Upper lobe of right lung (tissue), 1 donor: ENCODE results near the gene LRCH4. TPM values are rescaled to one million over a fixed set of nuclear protein-coding genes. Genes with fewer than 3 reads are reported as not detected.
A peak's percentile ranks its signal among the peaks of the same experiment; 100 is the strongest.
"Not testable (repeated sequence)": the region's sequence is repeated elsewhere in the genome, so short reads cannot be mapped to it uniquely, and the experiment has no call there.

Source experiments
- ATAC-seq: fragments of 200-7000 bp; cut with Tn5 transposase; one replicate; pipeline ENCODE4 v1.9.1; 2020; ENCODE audit warnings: mild to moderate bottlenecking, moderate library complexity
- DNase-seq: peaks from one replicate; pipeline ENCODE4 v3.0.0-alpha.2; 2020
- H3K27ac ChIP-seq: fragments of 200-600 bp; one replicate; pipeline ENCODE4 v1.8.0; 2022
- H3K27me3 ChIP-seq: fragments of 200-600 bp; one replicate; pipeline ENCODE4 v1.8.0; 2022; ENCODE audit warnings: mild to moderate bottlenecking
- H3K36me3 ChIP-seq: fragments of 200-600 bp; one replicate; pipeline ENCODE4 v1.8.0; 2022
- H3K4me1 ChIP-seq: fragments of 200-600 bp; one replicate; pipeline ENCODE4 v1.8.0; 2022
- H3K4me3 ChIP-seq: fragments of 200-600 bp; one replicate; pipeline ENCODE4 v1.8.0; 2022; ENCODE audit warnings: mild to moderate bottlenecking
- H3K9me3 ChIP-seq: fragments of 200-600 bp; one replicate; pipeline ENCODE4 v1.8.0; 2022
- CTCF ChIP-seq: fragments of 200-600 bp; IDR thresholded peaks from one replicate; pipeline ENCODE4 v1.8.0; 2022; ENCODE audit warnings: antibody characterized with exemption
- intact Hi-C: fragments of 100-400 bp; cut with DNase I; formaldehyde crosslinking; loops from one replicate; pipeline ENCODE4 v1.11.0; 2022
- total RNA-seq: library from RNA; stranded (reverse); fragmentation: NEBNext Ultra II Directional; extraction: Animal tissue kit (Norgen Biotek cat#: 25700); gene quantifications from one replicate; pipeline ENCODE4 v1.2.1, GENCODE V29; 2021
- donor health status: DM: no; HTN: yes; CAD: no; lungs with severe emphysema.

The LRCH4 gene
- total RNA-seq, 1 donor from 2014 or later = 88.0 TPM

GRCh38 chr7:100565133-100565571 is 20.8 kb downstream of the LRCH4 start:
- DNase-seq (no peak), ATAC-seq (no peak)
- H3K4me1 ChIP-seq = peaks cover 10% of the 10 kb centered on the region
- no peak overlapping the region for H3K4me3 ChIP-seq
- TF ChIP-seq CTCF = no peak
- H3K27me3 ChIP-seq = no peaks in the 10 kb centered on the region
- H3K27ac ChIP-seq = no peak overlapping the region
- H3K36me3 ChIP-seq = peaks cover 13% of the 10 kb centered on the region
- no peaks in the 10 kb centered on the region for H3K9me3 ChIP-seq
- intact Hi-C loops = loop anchor here (10.0 kb wide), 1 partner anchor 120 kb away; no protein-coding TSS in a partner anchor

GRCh38 chr7:100564405-100564804 is 21.5 kb downstream of the LRCH4 start:
- intact Hi-C loops = loop anchor here (5.0 to 10.0 kb wide), 2 partner anchors 97 to 120 kb away; no protein-coding TSS in a partner anchor
- H3K27ac ChIP-seq, DNase-seq, H3K4me3 ChIP-seq, H3K4me1 ChIP-seq, H3K9me3 ChIP-seq, ATAC-seq, H3K27me3 ChIP-seq: not testable (repeated sequence)
- H3K36me3 ChIP-seq = peaks cover 13% of the 10 kb centered on the region

GRCh38 chr7:100563809-100564400 is 22.0 kb downstream of the LRCH4 start:
- no peak overlapping the region for H3K4me3 ChIP-seq
- peak; percentile 90 for DNase-seq
- H3K36me3 ChIP-seq = peaks cover 13% of the 10 kb centered on the region
- no peak overlapping the region for H3K27ac ChIP-seq
- no peaks in the 10 kb centered on the region for H3K9me3 ChIP-seq
- peak; percentile 84 for ATAC-seq
- H3K4me1 ChIP-seq = peaks cover 4% of the 10 kb centered on the region
- intact Hi-C loops = loop anchor here (5.0 to 10.0 kb wide), 2 partner anchors 97 to 121 kb away; no protein-coding TSS in a partner anchor
- TF ChIP-seq CTCF = peak; percentile 98
- H3K27me3 ChIP-seq = no peaks in the 10 kb centered on the region

GRCh38 chr7:100563100-100563564 is 22.8 kb downstream of the LRCH4 start:
- DNase-seq (no peak), ATAC-seq (no peak)
- H3K27ac ChIP-seq = no peak overlapping the region
- TF ChIP-seq CTCF = no peak
- H3K9me3 ChIP-seq = no peaks in the 10 kb centered on the region
- peaks cover 4% of the 10 kb centered on the region for H3K4me1 ChIP-seq
- H3K4me3 ChIP-seq = no peak overlapping the region
- intact Hi-C loops = loop anchor here (5.0 to 10.0 kb wide), 2 partner anchors 96 to 122 kb away; no protein-coding TSS in a partner anchor
- H3K27me3 ChIP-seq = no peaks in the 10 kb centered on the region
- peaks cover 13% of the 10 kb centered on the region for H3K36me3 ChIP-seq

- Histone ChIP-seq H3K4me3 (no peak overlapping the region), H3K9me3 (no peaks in the 10 kb centered on the region), H3K36me3 (peaks cover 13% of the 10 kb centered on the region), H3K4me1 (peaks cover 4% of the 10 kb centered on the region), H3K27ac (no peak overlapping the region), H3K27me3 (no peaks in the 10 kb centered on the region)
- DNase-seq (peak; percentile 63), ATAC-seq (no peak)
- no peak for TF ChIP-seq CTCF
- intact Hi-C loops = loop anchor here (5.0 to 10.0 kb wide), 2 partner anchors 95 to 122 kb away; no protein-coding TSS in a partner anchor
Observed at GRCh38 chr7:100562195-100563099, 23.5 kb downstream of the LRCH4 start.
